Measurements from ENCODE around the gene RPS15. TPM values are rescaled to one million over a fixed set of nuclear protein-coding genes. Genes with fewer than 3 reads are reported as not detected.
A peak's percentile ranks its signal among the peaks of the same experiment; 100 is the strongest.

The RPS15 gene
- total RNA-seq, 1 donor from 2014 or later, result 603 TPM

DNA sequence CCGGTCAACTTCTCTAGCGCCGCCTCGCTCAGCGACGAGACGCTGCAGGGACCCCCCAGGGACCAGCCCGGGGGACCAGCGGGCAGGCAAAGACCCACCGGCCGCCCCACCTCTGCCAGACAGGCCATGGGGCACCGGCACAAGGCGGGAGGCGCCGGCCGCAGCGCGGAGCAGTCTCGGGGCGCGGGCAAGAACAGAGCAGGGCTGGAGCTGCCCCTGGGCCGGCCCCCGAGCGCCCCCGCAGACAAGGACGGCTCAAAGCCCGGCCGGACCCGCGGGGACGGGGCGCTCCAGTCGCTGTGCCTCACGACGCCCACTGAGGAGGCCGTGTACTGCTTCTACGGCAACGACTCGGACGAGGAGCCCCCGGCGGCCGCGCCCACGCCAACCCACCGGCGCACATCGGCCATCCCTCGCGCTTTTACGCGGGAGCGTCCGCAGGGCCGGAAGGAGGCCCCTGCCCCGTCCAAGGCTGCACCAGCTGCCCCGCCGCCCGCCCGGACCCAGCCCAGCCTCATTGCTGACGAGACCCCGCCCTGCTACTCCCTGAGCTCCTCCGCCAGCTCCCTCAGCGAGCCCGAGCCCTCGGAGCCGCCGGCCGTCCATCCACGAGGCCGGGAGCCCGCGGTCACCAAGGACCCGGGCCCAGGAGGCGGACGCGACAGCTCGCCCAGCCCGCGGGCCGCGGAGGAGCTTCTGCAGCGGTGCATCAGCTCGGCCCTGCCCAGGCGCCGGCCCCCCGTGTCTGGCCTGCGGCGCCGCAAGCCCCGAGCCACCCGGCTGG, 29.5 kb downstream of the RPS15 start:
- TF ChIP-seq, protein P1, sequence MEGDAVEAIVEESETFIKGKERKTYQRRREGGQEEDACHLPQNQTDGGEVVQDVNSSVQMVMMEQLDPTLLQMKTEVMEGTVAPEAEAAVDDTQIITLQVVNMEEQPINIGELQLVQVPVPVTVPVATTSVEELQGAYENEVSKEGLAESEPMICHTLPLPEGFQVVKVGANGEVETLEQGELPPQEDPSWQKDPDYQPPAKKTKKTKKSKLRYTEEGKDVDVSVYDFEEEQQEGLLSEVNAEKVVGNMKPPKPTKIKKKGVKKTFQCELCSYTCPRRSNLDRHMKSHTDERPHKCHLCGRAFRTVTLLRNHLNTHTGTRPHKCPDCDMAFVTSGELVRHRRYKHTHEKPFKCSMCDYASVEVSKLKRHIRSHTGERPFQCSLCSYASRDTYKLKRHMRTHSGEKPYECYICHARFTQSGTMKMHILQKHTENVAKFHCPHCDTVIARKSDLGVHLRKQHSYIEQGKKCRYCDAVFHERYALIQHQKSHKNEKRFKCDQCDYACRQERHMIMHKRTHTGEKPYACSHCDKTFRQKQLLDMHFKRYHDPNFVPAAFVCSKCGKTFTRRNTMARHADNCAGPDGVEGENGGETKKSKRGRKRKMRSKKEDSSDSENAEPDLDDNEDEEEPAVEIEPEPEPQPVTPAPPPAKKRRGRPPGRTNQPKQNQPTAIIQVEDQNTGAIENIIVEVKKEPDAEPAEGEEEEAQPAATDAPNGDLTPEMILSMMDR (IDR thresholded peaks at IDR 0.05; ENCODE audit: partially characterized antibody, unreplicated experiment), result no peak
- Mint-ChIP-seq H3K36me3 (ENCODE audit: unreplicated experiment) (no peaks in the 10 kb centered on the region), H3K27me3 (ENCODE audit: unreplicated experiment) (peaks cover 21% of the 10 kb centered on the region)

DNA sequence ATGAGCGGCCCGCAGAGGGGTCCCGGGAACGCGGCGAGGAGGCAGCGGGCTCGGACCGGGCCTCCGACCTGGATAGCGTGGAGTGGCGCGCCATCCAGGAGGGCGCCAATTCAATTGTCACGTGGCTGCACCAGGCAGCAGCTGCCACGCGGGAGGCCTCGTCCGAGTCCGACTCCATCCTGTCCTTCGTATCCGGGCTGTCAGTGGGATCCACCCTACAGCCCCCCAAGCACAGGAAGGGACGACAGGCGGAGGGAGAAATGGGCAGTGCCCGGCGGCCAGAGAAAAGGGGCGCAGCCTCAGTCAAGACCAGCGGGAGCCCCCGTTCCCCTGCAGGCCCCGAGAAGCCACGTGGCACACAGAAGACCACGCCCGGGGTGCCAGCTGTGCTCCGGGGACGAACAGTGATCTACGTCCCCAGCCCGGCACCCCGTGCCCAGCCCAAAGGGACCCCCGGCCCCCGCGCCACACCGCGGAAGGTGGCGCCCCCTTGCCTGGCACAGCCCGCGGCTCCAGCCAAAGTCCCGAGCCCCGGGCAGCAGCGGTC, 30.2 kb downstream of the RPS15 start:
- H3K4me3 Mint-ChIP-seq (ENCODE audit: unreplicated experiment), result no peak overlapping the region
- H3K27me3 Mint-ChIP-seq (ENCODE audit: unreplicated experiment), result peaks cover 28% of the 10 kb centered on the region
- peaks cover 23% of the 10 kb centered on the region for H3K9me3 Mint-ChIP-seq (ENCODE audit: unreplicated experiment)
- H3K4me1 Mint-ChIP-seq (ENCODE audit: low read depth, unreplicated experiment), result peaks cover 6% of the 10 kb centered on the region
- H3K27ac Mint-ChIP-seq (ENCODE audit: unreplicated experiment), result peak overlapping the region; percentile 55
- H3K36me3 Mint-ChIP-seq (ENCODE audit: unreplicated experiment), result no peaks in the 10 kb centered on the region
- DNase-seq, result no peak
- TF ChIP-seq, protein P1 (IDR thresholded peaks at IDR 0.05; ENCODE audit: partially characterized antibody, unreplicated experiment), result no peak

More for the DNA sequence above, 29.5 kb downstream of the RPS15 start:
- no peak overlapping the region for H3K4me3 Mint-ChIP-seq (ENCODE audit: unreplicated experiment)
- H3K27ac Mint-ChIP-seq (ENCODE audit: unreplicated experiment), result no peak overlapping the region
- peaks cover 16% of the 10 kb centered on the region for H3K9me3 Mint-ChIP-seq (ENCODE audit: unreplicated experiment)
- no peaks in the 10 kb centered on the region for H3K4me1 Mint-ChIP-seq (ENCODE audit: low read depth, unreplicated experiment)
- peak; percentile 56 for DNase-seq

DNA sequence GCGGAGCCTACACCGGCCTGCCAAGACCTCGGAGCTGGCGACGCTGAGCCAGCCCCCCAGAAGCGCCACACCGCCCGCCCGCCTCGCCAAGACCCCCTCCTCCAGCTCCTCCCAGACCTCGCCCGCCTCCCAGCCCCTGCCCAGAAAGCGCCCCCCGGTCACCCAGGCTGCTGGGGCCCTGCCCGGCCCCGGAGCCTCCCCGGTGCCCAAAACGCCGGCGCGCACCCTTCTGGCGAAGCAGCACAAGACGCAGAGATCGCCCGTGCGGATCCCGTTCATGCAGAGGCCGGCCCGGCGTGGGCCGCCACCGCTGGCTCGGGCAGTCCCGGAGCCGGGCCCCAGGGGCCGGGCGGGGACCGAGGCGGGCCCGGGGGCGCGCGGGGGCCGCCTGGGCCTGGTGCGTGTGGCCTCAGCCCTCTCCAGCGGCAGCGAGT, 30.6 kb downstream of the RPS15 start:
- Mint-ChIP-seq H3K4me1 (ENCODE audit: low read depth, unreplicated experiment) (peaks cover 7% of the 10 kb centered on the region), H3K36me3 (ENCODE audit: unreplicated experiment) (no peaks in the 10 kb centered on the region), H3K4me3 (ENCODE audit: unreplicated experiment) (no peak overlapping the region), H3K9me3 (ENCODE audit: unreplicated experiment) (peaks cover 26% of the 10 kb centered on the region), H3K27me3 (ENCODE audit: unreplicated experiment) (peaks cover 31% of the 10 kb centered on the region), H3K27ac (ENCODE audit: unreplicated experiment) (no peak overlapping the region)
- peak; percentile 55 for DNase-seq
- TF ChIP-seq, protein P1 (IDR thresholded peaks at IDR 0.05; ENCODE audit: partially characterized antibody, unreplicated experiment), result no peak

DNA sequence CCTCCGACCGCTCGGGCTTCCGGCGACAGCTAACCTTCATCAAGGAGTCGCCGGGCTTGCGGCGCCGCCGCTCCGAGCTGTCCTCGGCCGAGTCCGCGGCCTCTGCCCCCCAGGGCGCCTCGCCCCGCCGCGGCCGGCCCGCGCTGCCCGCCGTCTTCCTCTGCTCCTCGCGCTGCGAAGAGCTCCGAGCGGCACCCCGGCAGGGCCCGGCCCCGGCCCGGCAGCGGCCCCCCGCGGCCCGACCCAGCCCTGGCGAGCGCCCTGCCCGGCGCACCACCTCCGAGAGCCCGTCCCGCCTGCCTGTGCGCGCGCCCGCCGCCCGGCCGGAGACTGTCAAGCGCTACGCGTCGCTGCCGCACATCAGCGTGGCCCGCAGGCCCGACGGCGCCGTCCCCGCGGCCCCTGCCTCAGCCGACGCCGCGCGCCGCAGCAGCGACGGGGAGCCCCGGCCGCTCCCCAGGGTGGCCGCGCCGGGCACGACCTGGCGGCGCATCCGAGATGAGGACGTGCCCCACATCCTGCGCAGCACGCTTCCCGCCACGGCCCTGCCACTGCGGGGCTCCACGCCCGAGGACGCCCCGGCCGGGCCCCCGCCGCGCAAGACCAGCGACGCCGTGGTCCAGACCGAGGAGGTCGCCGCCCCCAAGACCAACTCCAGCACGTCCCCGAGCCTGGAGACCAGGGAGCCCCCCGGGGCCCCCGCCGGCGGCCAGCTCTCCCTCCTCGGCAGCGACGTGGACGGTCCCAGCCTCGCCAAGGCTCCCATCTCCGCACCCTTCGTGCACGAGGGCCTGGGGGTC, 31.3 kb downstream of the RPS15 start:
- TF ChIP-seq, protein P1 (IDR thresholded peaks at IDR 0.05; ENCODE audit: partially characterized antibody, unreplicated experiment), result no peak
- Mint-ChIP-seq H3K4me1 (ENCODE audit: low read depth, unreplicated experiment) (peaks cover 7% of the 10 kb centered on the region), H3K27ac (ENCODE audit: unreplicated experiment) (no peak overlapping the region), H3K4me3 (ENCODE audit: unreplicated experiment) (no peak overlapping the region), H3K27me3 (ENCODE audit: unreplicated experiment) (peaks cover 31% of the 10 kb centered on the region), H3K36me3 (ENCODE audit: unreplicated experiment) (no peaks in the 10 kb centered on the region), H3K9me3 (ENCODE audit: unreplicated experiment) (peaks cover 29% of the 10 kb centered on the region)
- DNase-seq, result peak; percentile 34

Measured in glutamatergic neuron (in vitro differentiated cells).